Activated CD8-positive, alpha-beta memory T cell treated with anti-CD3 and anti-CD28 coated beads for 24 hours (primary cell): ENCODE results near the gene TGFB1.

ENCODE experiments used
- DNase-seq: peaks from one replicate; pipeline ENCODE4 v3.0.0-alpha.2; 2020

TGFB1 gene

DNA sequence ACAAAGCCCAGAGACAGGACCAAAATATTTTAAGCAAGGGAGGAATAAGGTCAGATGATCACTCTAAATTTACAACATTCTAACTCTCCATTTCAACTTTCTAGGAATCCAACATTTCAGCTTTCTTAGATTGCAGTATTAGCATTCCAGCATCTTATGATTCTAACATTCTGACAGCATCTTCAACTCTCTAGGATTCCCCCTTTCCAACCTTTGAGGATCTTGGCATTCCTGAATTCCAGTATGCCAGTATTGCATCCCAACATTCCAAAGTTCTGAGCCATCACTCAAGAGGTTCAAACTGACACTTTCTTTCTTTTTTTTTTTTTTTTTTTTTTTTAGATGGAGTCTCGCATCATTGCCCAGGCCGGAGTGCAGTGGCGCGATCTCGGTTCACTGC is 13.8 kb downstream of the TGFB1 start:
- DNase-seq: no peak

DNA sequence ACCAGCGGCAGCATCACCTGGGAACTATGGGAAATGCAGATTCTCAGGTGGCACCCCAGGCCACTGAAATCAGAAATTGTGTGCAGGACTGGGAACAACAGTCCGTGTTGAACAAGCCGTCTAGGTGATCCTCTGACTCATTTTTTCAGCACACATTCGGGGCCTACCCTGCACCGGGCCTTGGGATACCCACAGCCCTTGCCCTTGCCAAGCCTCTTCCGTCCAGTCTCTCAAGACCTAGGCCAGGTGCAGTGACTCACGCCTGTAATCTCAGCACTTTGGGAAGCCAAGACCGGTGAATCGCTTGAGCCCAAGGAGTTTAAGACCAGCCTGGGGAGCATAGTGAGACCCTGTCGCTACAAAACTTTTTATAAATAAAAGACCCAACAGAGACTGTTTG is 18.3 kb downstream of the TGFB1 start:
- DNase-seq: no peak

DNA sequence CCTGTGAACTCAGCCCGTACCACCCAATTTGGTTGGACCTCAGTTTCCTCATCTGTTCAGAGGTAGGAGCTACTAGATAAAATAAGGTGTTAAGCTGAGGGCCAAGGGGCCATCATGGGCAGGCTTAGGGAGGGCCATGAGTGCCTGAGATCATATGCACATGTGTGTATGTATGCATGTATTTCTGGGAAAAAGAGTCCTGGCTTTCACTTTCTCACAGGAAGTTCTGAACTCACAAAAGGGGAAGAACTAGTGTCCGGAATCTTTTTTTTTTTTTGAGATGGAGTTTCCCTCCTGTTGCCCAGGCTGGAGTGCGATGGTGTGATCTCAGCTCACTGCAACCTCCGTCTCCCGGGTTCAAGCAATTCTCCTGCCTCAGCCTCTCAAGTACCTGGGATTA is 18.9 kb downstream of the TGFB1 start:
- no peak for DNase-seq

- no peak for DNase-seq
Measured at GRCh38 chr19:41332468-41332867, 21.3 kb downstream of the TGFB1 start.

DNA sequence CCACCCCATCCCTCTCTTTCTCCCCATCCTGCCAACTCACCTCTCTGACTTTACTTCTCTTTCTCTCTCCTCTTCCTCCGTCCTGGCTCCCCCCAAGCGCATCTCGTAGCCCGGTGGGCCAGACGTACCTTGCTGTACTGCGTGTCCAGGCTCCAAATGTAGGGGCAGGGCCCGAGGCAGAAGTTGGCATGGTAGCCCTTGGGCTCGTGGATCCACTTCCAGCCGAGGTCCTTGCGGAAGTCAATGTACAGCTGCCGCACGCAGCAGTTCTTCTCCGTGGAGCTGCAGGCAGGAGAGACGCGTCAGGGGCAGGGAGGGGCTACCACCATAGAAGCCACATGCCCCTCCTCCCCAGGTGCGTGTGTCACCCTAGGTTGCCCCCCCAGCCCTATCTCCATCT is 21.7 kb downstream of the TGFB1 start:
- no peak for DNase-seq

DNA sequence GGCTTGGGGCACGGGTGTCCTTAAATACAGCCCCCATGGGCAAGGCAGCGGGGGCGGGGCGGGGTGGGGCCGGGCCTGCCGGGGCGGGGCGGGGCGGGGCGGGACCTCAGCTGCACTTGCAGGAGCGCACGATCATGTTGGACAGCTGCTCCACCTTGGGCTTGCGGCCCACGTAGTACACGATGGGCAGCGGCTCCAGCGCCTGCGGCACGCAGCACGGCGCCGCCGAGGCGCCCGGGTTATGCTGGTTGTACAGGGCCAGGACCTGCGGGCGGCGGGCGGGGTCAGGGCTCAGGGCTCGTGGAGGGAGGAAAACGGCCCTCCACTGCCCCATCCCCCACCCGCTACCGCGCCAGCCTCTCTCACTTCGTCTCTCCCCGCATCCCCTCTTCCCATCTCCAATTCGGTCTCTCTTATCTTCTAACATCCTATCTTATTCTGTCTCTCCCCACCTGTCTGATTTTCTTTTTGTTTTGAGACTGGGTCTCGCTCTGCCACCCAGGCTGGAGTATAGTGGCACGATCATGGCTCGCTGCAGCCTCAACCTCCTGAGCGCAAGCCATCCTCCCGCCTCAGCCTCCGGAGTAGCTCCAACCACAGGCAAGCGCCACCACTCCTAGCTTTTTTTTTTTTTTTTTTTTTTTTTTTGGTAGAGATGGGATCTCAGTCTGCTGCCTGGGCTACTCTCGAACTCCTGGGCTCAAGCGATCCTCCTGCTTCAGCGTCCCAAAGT is 22.6 kb downstream of the TGFB1 start:
- no peak for DNase-seq

- DNase-seq: no peak
Measured at GRCh38 chr19:41330481-41330880, 23.2 kb downstream of the TGFB1 start.

- no peak for DNase-seq
Measured at GRCh38 chr19:41328842-41329225, 24.9 kb downstream of the TGFB1 start.

DNA sequence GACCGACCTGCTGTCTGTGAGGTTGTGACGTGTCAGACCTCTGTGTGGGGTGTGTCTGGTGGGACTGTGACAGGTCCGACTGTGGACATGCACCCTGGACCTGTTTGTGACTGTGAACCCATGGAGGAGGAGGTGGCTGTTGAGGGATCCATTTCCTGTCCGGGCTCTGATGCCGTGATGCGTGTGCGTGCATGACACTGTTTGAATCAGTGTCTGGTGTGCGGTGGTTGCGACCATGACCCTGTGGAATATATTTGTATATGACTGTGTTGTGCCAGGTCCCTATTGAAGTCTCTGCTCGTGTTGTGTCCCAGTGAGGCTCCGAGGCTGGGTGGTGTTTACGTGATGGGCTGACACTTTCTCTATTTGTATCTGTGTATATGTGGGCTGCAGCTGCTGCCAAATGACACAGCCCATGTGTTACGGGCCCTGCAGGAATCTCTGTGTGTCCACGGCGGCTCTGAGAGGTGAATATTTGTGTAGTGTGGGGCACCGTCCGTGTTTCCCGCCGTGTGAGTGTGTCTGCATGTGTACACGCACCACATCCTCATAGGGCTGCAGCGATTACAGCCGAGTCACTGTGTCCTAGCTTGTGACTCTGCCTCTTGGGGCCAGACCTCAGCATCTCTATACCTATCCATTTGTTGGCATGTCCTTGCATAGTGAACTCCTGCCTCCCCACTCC is 25.4 kb downstream of the TGFB1 start:
- DNase-seq: no peak

GRCh38 chr19:41327576-41328156 is 26.1 kb downstream of the TGFB1 start:
- peak; percentile 93 for DNase-seq

- DNase-seq: no peak
Measured at GRCh38 chr19:41327076-41327575, 26.6 kb downstream of the TGFB1 start.

DNA sequence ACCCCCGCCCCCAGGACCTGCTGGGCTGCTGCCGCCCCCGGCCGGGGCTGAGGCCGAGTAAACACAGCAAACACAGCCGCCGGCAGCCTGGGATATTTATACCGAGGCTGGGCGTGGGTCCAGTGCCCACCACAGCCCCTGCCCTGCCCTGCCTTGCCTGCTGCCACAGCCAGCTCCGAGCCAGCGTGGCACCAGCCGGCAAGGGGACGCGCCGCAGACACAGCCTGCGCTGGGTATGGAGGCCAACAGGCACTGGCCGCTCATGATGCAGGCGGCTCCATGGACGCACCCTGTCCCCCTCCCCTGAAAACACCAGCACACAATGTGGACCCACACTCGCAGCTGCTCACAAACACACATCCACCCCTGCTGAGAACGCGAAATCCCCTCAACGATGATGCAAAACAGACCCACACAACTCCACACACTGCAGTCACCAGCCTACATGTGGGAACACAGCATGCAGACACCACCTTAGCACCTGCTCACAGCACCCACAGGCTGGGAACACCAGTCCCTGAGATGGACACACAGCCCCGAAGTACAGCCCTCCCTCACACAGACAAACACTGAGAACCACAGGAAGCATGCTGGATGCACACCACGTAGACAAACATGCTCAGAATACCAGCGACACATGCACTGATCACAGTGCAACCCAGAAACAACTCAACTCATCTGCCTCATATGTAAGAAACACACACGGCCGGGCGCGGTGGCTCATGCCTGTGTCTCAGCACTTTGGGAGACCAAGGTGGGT is 27.6 kb downstream of the TGFB1 start:
- DNase-seq: no peak

- DNase-seq: no peak
Measured at GRCh38 chr19:41325640-41325946, 28.1 kb downstream of the TGFB1 start.

DNA sequence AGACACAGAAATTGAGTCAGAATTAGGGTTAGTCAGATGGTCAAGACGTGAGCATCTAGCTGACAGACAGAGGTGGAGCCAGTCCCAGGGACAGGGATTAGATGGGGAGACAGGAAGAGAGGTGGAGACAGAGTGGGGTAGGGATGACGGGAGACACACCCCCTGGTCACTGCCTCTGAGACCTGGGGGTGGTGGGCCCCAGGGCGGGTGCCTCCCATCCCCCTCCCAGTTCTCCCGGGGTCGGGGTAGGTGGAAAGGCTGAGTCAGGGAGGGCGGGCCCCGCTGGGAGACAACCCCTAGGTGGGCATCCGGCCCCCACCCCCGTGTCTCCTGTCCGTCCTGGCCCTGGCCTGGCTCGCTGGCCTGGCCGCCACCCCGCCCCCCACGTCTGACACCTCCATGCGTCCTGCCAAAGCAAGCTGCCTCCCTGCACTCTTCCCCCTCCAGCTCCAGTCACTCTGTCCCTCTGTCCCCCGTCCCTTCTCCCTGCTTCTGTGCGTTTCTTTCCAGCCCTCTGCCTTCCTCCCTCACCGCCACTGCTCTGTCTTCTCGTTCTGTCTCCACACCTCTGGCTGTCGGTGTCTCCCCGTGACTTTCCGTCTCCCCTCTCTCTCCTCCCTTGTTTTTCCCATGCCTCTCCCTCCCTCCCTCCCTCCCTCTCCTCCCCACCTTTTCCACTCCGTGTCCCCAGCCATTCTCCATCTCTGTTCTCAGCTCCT is 28.6 kb downstream of the TGFB1 start:
- no peak for DNase-seq

- DNase-seq: no peak
Measured at GRCh38 chr19:41324231-41324702, 29.5 kb downstream of the TGFB1 start.

- no peak for DNase-seq
Measured at GRCh38 chr19:41323430-41324125, 30.1 kb downstream of the TGFB1 start.

- no peak for DNase-seq
Measured at GRCh38 chr19:41323023-41323422, 30.7 kb downstream of the TGFB1 start.

DNA sequence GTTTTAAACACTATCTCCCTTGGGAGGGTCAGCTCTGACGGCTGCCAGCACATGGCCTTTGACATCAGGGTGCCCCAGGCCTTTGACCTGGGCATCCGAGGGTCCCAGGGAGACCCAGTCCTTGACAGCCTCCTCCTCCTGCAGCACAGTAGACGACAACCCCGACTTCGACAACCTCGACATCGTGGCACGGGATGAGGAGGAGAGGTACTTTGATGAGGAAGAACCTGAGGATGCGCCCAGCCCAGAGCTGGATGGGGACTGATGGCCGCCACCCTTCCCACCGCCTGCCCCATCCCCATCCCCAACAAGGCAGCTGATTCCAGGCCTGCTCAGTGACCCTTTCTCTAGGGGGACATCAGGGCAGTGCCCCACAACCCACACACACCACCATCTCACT is 31.3 kb downstream of the TGFB1 start:
- DNase-seq: no peak

GRCh38 chr19:41321600-41322270 is 32.0 kb downstream of the TGFB1 start:
- DNase-seq: no peak

DNA sequence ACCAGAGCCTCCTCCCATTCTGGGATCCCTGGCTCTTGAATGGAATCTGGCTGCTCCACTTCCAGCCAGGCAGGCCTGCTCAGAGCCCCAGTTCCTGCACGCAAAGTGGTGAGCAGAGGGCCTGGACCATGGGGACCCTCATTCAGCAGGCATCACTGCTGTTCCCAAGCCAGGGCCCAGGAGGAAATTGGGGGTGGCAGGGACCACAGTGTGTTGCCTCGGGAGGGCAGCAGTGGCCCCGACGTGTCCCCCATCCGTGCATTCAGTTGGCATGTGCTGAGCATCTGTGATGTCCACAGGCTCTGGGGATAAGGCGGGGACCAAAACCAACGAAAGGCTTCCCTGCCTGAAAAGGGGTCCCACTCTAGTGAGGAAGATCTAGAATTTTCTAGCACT is 32.5 kb downstream of the TGFB1 start:
- DNase-seq: no peak

DNA sequence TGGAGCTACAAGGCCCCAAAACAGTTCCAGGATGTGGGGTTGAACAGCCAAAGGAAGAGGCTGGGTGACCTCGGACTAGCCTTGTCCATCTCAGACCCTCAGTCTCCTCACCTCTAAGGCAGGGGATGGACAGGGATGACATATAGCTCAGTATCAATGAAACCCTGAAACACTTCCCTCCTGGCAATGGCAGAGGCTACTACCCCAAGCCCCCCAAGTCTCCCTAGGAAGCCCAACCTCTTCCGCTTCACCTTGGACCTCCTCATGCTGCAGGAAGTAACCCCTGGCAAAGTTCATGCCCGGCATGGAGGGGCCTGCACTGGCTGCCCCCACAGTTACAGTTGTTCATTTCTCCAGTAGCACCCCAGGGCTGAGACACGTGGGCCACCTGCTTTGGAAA is 33.2 kb downstream of the TGFB1 start:
- DNase-seq: no peak

DNA sequence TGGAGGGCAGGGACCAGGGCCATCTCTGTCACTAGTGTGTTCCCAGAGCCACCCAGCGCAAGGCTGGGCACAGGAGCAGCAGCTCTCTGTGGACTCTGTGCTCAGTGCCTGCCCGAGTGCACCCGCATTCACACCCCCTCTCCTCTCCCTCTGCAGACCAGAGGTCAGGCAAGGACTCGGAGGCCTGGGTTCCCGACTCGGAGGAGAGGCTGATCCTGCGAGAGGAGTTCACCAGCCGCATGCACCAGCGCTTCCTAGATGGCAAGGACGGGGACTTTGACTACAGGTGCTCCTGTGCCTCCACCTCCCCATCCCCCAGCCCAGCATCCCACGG is 33.6 kb downstream of the TGFB1 start:
- no peak for DNase-seq
